ENCODE measurements around the gene RHOBTB1.
"Not testable (repeated sequence)": the region's sequence is repeated elsewhere in the genome, so short reads cannot be mapped to it uniquely, and the experiment has no call there.

RHOBTB1 gene

GRCh38 chr10:60845038-60845437 lies 98.9 kb downstream of the RHOBTB1 start:
- H3K9me3 ChIP-seq (replicated peaks in 1 of 2; ENCODE audit: control insufficient read depth in 2 of 2, insufficient read depth in 1 of 2, low read depth in 1 of 2, low read length in 2 of 2) = no peaks in the 10 kb centered on the region
- H2BK12ac ChIP-seq (ENCODE audit: low read length) = no peak overlapping the region
- H3K4me3 ChIP-seq (ENCODE audit: low read length in 2 of 2) = no peak overlapping the region
- no peak overlapping the region for H3K9ac ChIP-seq (ENCODE audit: low read depth, low read length, poor library complexity)
- no CpG with 5 or more reads among the region's 1 CpG for WGBS, 2 donors (ENCODE audit: extremely low coverage in 2 of 2, insufficient read length in 2 of 2, insufficient replicate concordance in 1 of 2)
- H3K4me2 ChIP-seq (ENCODE audit: insufficient read depth, low read length, poor library complexity, severe bottlenecking) = no peak overlapping the region
- no peaks in the 10 kb centered on the region for H3K27me3 ChIP-seq (ENCODE audit: control insufficient read depth in 3 of 3, insufficient read depth in 3 of 3, low read depth in 1 of 3, low read length in 3 of 3)
- no peak overlapping the region for H4K91ac ChIP-seq (ENCODE audit: low read depth, low read length, poor library complexity)
- no peak overlapping the region for H3K18ac ChIP-seq (ENCODE audit: low read length)
- no peak for DNase-seq (ENCODE audit: low spot score)
- H2BK15ac ChIP-seq (ENCODE audit: low read length) = no peak overlapping the region
- no peak overlapping the region for H3K4ac ChIP-seq (ENCODE audit: low read length)
- no peak overlapping the region for H3K27ac ChIP-seq (replicated peaks; ENCODE audit: low read length)
- no peak overlapping the region for H4K8ac ChIP-seq (ENCODE audit: low read depth, low read length)
- no peak overlapping the region for H3K14ac ChIP-seq (ENCODE audit: low read length)
- H2AK5ac ChIP-seq (ENCODE audit: low read depth, low read length) = no peak overlapping the region
- no peak overlapping the region for H2AFZ ChIP-seq (ENCODE audit: low read length)
- peaks cover 0 to 4% of the 10 kb centered on the region in 2 donors for H3K4me1 ChIP-seq (ENCODE audit: control insufficient read depth in 2 of 2, insufficient read depth in 1 of 2, low read depth in 1 of 2, low read length in 2 of 2)
- no peak overlapping the region for H2BK120ac ChIP-seq (ENCODE audit: low read depth, low read length)
- H2BK5ac ChIP-seq (ENCODE audit: low read length) = no peak overlapping the region
- H3K23ac ChIP-seq (ENCODE audit: low read depth, low read length, poor library complexity) = no peak overlapping the region
- no peaks in the 10 kb centered on the region for H3K79me1 ChIP-seq (ENCODE audit: low read depth, low read length)
- no peaks in the 10 kb centered on the region for H3K36me3 ChIP-seq (replicated peaks in 1 of 2; ENCODE audit: control insufficient read depth in 2 of 2, insufficient read depth in 2 of 2, low read length in 2 of 2)

- H4K8ac ChIP-seq (ENCODE audit: low read depth, low read length) = no peak overlapping the region
- H3K4me3 ChIP-seq (ENCODE audit: low read length in 2 of 2) = no peak overlapping the region
- H3K9ac ChIP-seq (ENCODE audit: low read depth, low read length, poor library complexity) = no peak overlapping the region
- H3K9me3 ChIP-seq (replicated peaks in 1 of 2; ENCODE audit: control insufficient read depth in 2 of 2, insufficient read depth in 1 of 2, low read depth in 1 of 2, low read length in 2 of 2) = no peaks in the 10 kb centered on the region
- whole genome bisulfite sequencing, 2 donors (ENCODE audit: extremely low coverage in 2 of 2, insufficient read length in 2 of 2, insufficient replicate concordance in 1 of 2) = no CpG with 5 or more reads among the region's 1 CpG
- no peak overlapping the region for H2BK120ac ChIP-seq (ENCODE audit: low read depth, low read length)
- no peak overlapping the region for H4K91ac ChIP-seq (ENCODE audit: low read depth, low read length, poor library complexity)
- H3K79me1 ChIP-seq (ENCODE audit: low read depth, low read length) = no peaks in the 10 kb centered on the region
- no peak overlapping the region for H2BK15ac ChIP-seq (ENCODE audit: low read length)
- H3K4me2 ChIP-seq (ENCODE audit: insufficient read depth, low read length, poor library complexity, severe bottlenecking) = no peak overlapping the region
- no peak overlapping the region for H3K23ac ChIP-seq (ENCODE audit: low read depth, low read length, poor library complexity)
- H3K14ac ChIP-seq (ENCODE audit: low read length) = no peak overlapping the region
- H3K36me3 ChIP-seq (replicated peaks in 1 of 2; ENCODE audit: control insufficient read depth in 2 of 2, insufficient read depth in 2 of 2, low read length in 2 of 2) = no peaks in the 10 kb centered on the region
- no peaks in the 10 kb centered on the region for H3K27me3 ChIP-seq (ENCODE audit: control insufficient read depth in 3 of 3, insufficient read depth in 3 of 3, low read depth in 1 of 3, low read length in 3 of 3)
- no peak for DNase-seq (ENCODE audit: low spot score)
- H3K4ac ChIP-seq (ENCODE audit: low read length) = no peak overlapping the region
- no peak overlapping the region for H2BK12ac ChIP-seq (ENCODE audit: low read length)
- no peak overlapping the region for H3K18ac ChIP-seq (ENCODE audit: low read length)
- no peak overlapping the region for H2AK5ac ChIP-seq (ENCODE audit: low read depth, low read length)
- H3K4me1 ChIP-seq (ENCODE audit: control insufficient read depth in 2 of 2, insufficient read depth in 1 of 2, low read depth in 1 of 2, low read length in 2 of 2) = peaks cover 0 to 4% of the 10 kb centered on the region in 2 donors
- H2AFZ ChIP-seq (ENCODE audit: low read length) = no peak overlapping the region
- no peak overlapping the region for H2BK5ac ChIP-seq (ENCODE audit: low read length)
- H3K27ac ChIP-seq (replicated peaks; ENCODE audit: low read length) = no peak overlapping the region
These were observed 101.3 kb downstream of the RHOBTB1 start for GRCh38 chr10:60842694-60843093.

- H3K9me3 ChIP-seq (replicated peaks in 1 of 2; ENCODE audit: control insufficient read depth in 2 of 2, insufficient read depth in 1 of 2, low read depth in 1 of 2, low read length in 2 of 2); H3K4ac ChIP-seq (ENCODE audit: low read length); H3K27me3 ChIP-seq (ENCODE audit: control insufficient read depth in 3 of 3, insufficient read depth in 3 of 3, low read depth in 1 of 3, low read length in 3 of 3); H2AK5ac ChIP-seq (ENCODE audit: low read depth, low read length); H3K36me3 ChIP-seq (replicated peaks in 1 of 2; ENCODE audit: control insufficient read depth in 2 of 2, insufficient read depth in 2 of 2, low read length in 2 of 2); DNase-seq (ENCODE audit: low spot score); H3K18ac ChIP-seq (ENCODE audit: low read length); H3K4me3 ChIP-seq (ENCODE audit: low read length in 2 of 2); H3K23ac ChIP-seq (ENCODE audit: low read depth, low read length, poor library complexity); H4K8ac ChIP-seq (ENCODE audit: low read depth, low read length); H3K14ac ChIP-seq (ENCODE audit: low read length); H3K4me1 ChIP-seq (ENCODE audit: control insufficient read depth in 2 of 2, insufficient read depth in 1 of 2, low read depth in 1 of 2, low read length in 2 of 2); H2BK15ac ChIP-seq (ENCODE audit: low read length); H3K79me1 ChIP-seq (ENCODE audit: low read depth, low read length); H2BK5ac ChIP-seq (ENCODE audit: low read length); H3K9ac ChIP-seq (ENCODE audit: low read depth, low read length, poor library complexity); H2AFZ ChIP-seq (ENCODE audit: low read length); H4K91ac ChIP-seq (ENCODE audit: low read depth, low read length, poor library complexity); H3K27ac ChIP-seq (replicated peaks; ENCODE audit: low read length); H3K4me2 ChIP-seq (ENCODE audit: insufficient read depth, low read length, poor library complexity, severe bottlenecking); H2BK12ac ChIP-seq (ENCODE audit: low read length); H2BK120ac ChIP-seq (ENCODE audit: low read depth, low read length): not testable (repeated sequence)
- WGBS, 2 donors (ENCODE audit: extremely low coverage in 2 of 2, insufficient read length in 2 of 2, insufficient replicate concordance in 1 of 2) = no CpG with 5 or more reads among the region's 10 CpGs
These were observed 102.8 kb downstream of the RHOBTB1 start for GRCh38 chr10:60841227-60841626.

- Histone ChIP-seq H3K27me3 (ENCODE audit: control insufficient read depth in 3 of 3, insufficient read depth in 3 of 3, low read depth in 1 of 3, low read length in 3 of 3) (no peaks in the 10 kb centered on the region), H2AK5ac (ENCODE audit: low read depth, low read length) (no peak overlapping the region), H3K9ac (ENCODE audit: low read depth, low read length, poor library complexity) (no peak overlapping the region), H3K79me1 (ENCODE audit: low read depth, low read length) (no peaks in the 10 kb centered on the region), H2BK5ac (ENCODE audit: low read length) (no peak overlapping the region), H3K23ac (ENCODE audit: low read depth, low read length, poor library complexity) (no peak overlapping the region), H3K27ac (replicated peaks; ENCODE audit: low read length) (no peak overlapping the region), H3K4me3 (ENCODE audit: low read length in 2 of 2) (no peak overlapping the region), H3K18ac (ENCODE audit: low read length) (no peak overlapping the region), H3K9me3 (replicated peaks in 1 of 2; ENCODE audit: control insufficient read depth in 2 of 2, insufficient read depth in 1 of 2, low read depth in 1 of 2, low read length in 2 of 2) (no peaks in the 10 kb centered on the region), H2BK120ac (ENCODE audit: low read depth, low read length) (no peak overlapping the region), H3K4me1 (ENCODE audit: control insufficient read depth in 2 of 2, insufficient read depth in 1 of 2, low read depth in 1 of 2, low read length in 2 of 2) (peaks cover 0 to 3% of the 10 kb centered on the region in 2 donors), H3K14ac (ENCODE audit: low read length) (no peak overlapping the region), H4K8ac (ENCODE audit: low read depth, low read length) (no peak overlapping the region), H3K36me3 (replicated peaks in 1 of 2; ENCODE audit: control insufficient read depth in 2 of 2, insufficient read depth in 2 of 2, low read length in 2 of 2) (no peaks in the 10 kb centered on the region), H2BK15ac (ENCODE audit: low read length) (no peak overlapping the region), H2BK12ac (ENCODE audit: low read length) (no peak overlapping the region), H4K91ac (ENCODE audit: low read depth, low read length, poor library complexity) (no peak overlapping the region), H2AFZ (ENCODE audit: low read length) (no peak overlapping the region), H3K4me2 (ENCODE audit: insufficient read depth, low read length, poor library complexity, severe bottlenecking) (no peak overlapping the region), H3K4ac (ENCODE audit: low read length) (no peak overlapping the region)
- no peak for DNase-seq (ENCODE audit: low spot score)
- WGBS, 2 donors (ENCODE audit: extremely low coverage in 2 of 2, insufficient read length in 2 of 2, insufficient replicate concordance in 1 of 2) = no CpG with 5 or more reads among the region's 2 CpGs
These were observed 108.9 kb downstream of the RHOBTB1 start for GRCh38 chr10:60835049-60835448.

Data from neuronal stem cell (in vitro differentiated cells).